GM18868 (cell line): ENCODE data around the gene SRGAP3.
"Not testable (repeated sequence)": the region's sequence is repeated elsewhere in the genome, so short reads cannot be mapped to it uniquely, and the experiment has no call there.

Experiments used
- ATAC-seq: cut with Tn5 transposase; IDR thresholded peaks from one replicate; pipeline ENCODE4 v1.9.1; 2021; ENCODE audit warnings: mild to moderate bottlenecking, moderate library complexity; ENCODE audit not compliant: unreplicated experiment

SRGAP3 gene

GRCh38 chr3:9098716-9099675 lies 150.4 kb downstream of the SRGAP3 start:
- no peak for ATAC-seq

- no peak for ATAC-seq
Measured at GRCh38 chr3:9097495-9097894, 152.0 kb downstream of the SRGAP3 start.

- ATAC-seq = no peak
Measured at GRCh38 chr3:9091486-9092235, 157.8 kb downstream of the SRGAP3 start.

- no peak for ATAC-seq
Measured at GRCh38 chr3:9088441-9089353, 160.7 kb downstream of the SRGAP3 start.

GRCh38 chr3:9087831-9088413 lies 161.5 kb downstream of the SRGAP3 start:
- no peak for ATAC-seq

- not testable (repeated sequence) for ATAC-seq
Measured at GRCh38 chr3:9085428-9085827, 164.0 kb downstream of the SRGAP3 start.

GRCh38 chr3:9081184-9081818 lies 168.1 kb downstream of the SRGAP3 start:
- ATAC-seq = no peak

- ATAC-seq = peak; percentile 84
Measured at GRCh38 chr3:9080163-9080562, 169.3 kb downstream of the SRGAP3 start.

GRCh38 chr3:9079676-9080075 lies 169.8 kb downstream of the SRGAP3 start:
- peak; percentile 23 for ATAC-seq

- ATAC-seq = peak; percentile 37
Measured at GRCh38 chr3:9078561-9079240, 170.7 kb downstream of the SRGAP3 start.

GRCh38 chr3:9077029-9077428 lies 172.4 kb downstream of the SRGAP3 start:
- ATAC-seq = no peak

GRCh38 chr3:9075762-9076161 lies 173.7 kb downstream of the SRGAP3 start:
- ATAC-seq = no peak

GRCh38 chr3:9074079-9074478 lies 175.4 kb downstream of the SRGAP3 start:
- ATAC-seq = no peak

GRCh38 chr3:9072667-9073009 lies 176.8 kb downstream of the SRGAP3 start:
- no peak for ATAC-seq

GRCh38 chr3:9071936-9072666 lies 177.3 kb downstream of the SRGAP3 start:
- no peak for ATAC-seq

- ATAC-seq = no peak
Measured at GRCh38 chr3:9070961-9071360, 178.5 kb downstream of the SRGAP3 start.

GRCh38 chr3:9069971-9070370 lies 179.5 kb downstream of the SRGAP3 start:
- ATAC-seq = no peak

- no peak for ATAC-seq
Measured at GRCh38 chr3:9068051-9068450, 181.4 kb downstream of the SRGAP3 start.
